Hepatocyte (in vitro differentiated cells): ENCODE results near the gene ATP6V0A1.

ENCODE experiments used
- EZH2 ChIP-seq: fragments of 200-600 bp; sonication (generic); IDR thresholded peaks from 2 replicates; pipeline ENCODE4 v1.6.1; 2016; ENCODE audit warnings: antibody characterized with exemption, mild to moderate bottlenecking, borderline replicate concordance
- TF ChIP-seq, protein P1 (sequence below): fragments of 200-600 bp; sonication (generic); IDR thresholded peaks from 2 replicates; pipeline ENCODE4 v1.5.1; 2016; ENCODE audit warnings: antibody characterized with exemption, mild to moderate bottlenecking; ENCODE audit not compliant: poor library complexity

GRCh38 chr17:42548993-42549755, 90.5 kb downstream of the ATP6V0A1 start:
- TF ChIP-seq, protein P1, sequence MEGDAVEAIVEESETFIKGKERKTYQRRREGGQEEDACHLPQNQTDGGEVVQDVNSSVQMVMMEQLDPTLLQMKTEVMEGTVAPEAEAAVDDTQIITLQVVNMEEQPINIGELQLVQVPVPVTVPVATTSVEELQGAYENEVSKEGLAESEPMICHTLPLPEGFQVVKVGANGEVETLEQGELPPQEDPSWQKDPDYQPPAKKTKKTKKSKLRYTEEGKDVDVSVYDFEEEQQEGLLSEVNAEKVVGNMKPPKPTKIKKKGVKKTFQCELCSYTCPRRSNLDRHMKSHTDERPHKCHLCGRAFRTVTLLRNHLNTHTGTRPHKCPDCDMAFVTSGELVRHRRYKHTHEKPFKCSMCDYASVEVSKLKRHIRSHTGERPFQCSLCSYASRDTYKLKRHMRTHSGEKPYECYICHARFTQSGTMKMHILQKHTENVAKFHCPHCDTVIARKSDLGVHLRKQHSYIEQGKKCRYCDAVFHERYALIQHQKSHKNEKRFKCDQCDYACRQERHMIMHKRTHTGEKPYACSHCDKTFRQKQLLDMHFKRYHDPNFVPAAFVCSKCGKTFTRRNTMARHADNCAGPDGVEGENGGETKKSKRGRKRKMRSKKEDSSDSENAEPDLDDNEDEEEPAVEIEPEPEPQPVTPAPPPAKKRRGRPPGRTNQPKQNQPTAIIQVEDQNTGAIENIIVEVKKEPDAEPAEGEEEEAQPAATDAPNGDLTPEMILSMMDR: no peak
- TF ChIP-seq EZH2: no peak
